ENCODE data around the gene IPO11.

IPO11 gene

GRCh38 chr5:62575066-62575465 lies 162.5 kb downstream of the IPO11 start:
- H3K4me3 ChIP-seq (ENCODE audit: low read depth, low read length), result no peak overlapping the region

GRCh38 chr5:62575489-62575888 lies 162.9 kb downstream of the IPO11 start:
- DNase-seq, result no peak
- TF ChIP-seq CTCF (IDR thresholded peaks at IDR 0.05; ENCODE audit: low read depth, low read length), result no peak

More at GRCh38 chr5:62575066-62575465, 162.5 kb downstream of the IPO11 start:
- Histone ChIP-seq H3K27ac (no peak overlapping the region), H3K36me3 (no peaks in the 10 kb centered on the region), H3K9me3 (ENCODE audit: severe bottlenecking) (no peaks in the 10 kb centered on the region), H3K27me3 (ENCODE audit: insufficient read depth, low read depth, severe bottlenecking) (no peaks in the 10 kb centered on the region)
- no peak for DNase-seq
- TF ChIP-seq CTCF (IDR thresholded peaks at IDR 0.05; ENCODE audit: low read depth, low read length), result no peak

GRCh38 chr5:62576570-62577170 lies 164.1 kb downstream of the IPO11 start:
- DNase-seq, result no peak
- no peaks in the 10 kb centered on the region for H3K27me3 ChIP-seq (ENCODE audit: insufficient read depth, low read depth, severe bottlenecking)
- no peaks in the 10 kb centered on the region for H3K36me3 ChIP-seq
- no peak overlapping the region for H3K27ac ChIP-seq
- no peak for TF ChIP-seq CTCF (IDR thresholded peaks at IDR 0.05; ENCODE audit: low read depth, low read length)
- no peak overlapping the region for H3K4me3 ChIP-seq (ENCODE audit: low read depth, low read length)
- no peaks in the 10 kb centered on the region for H3K9me3 ChIP-seq (ENCODE audit: severe bottlenecking)

More at GRCh38 chr5:62575489-62575888, 162.9 kb downstream of the IPO11 start:
- Histone ChIP-seq H3K4me3 (ENCODE audit: low read depth, low read length) (no peak overlapping the region), H3K36me3 (no peaks in the 10 kb centered on the region), H3K27ac (no peak overlapping the region), H3K27me3 (ENCODE audit: insufficient read depth, low read depth, severe bottlenecking) (no peaks in the 10 kb centered on the region), H3K9me3 (ENCODE audit: severe bottlenecking) (no peaks in the 10 kb centered on the region)

- H3K36me3 ChIP-seq, result no peaks in the 10 kb centered on the region
- TF ChIP-seq CTCF (IDR thresholded peaks at IDR 0.05; ENCODE audit: low read depth, low read length), result no peak
- no peaks in the 10 kb centered on the region for H3K9me3 ChIP-seq (ENCODE audit: severe bottlenecking)
- no peak overlapping the region for H3K27ac ChIP-seq
- no peak for DNase-seq
- H3K27me3 ChIP-seq (ENCODE audit: insufficient read depth, low read depth, severe bottlenecking), result no peaks in the 10 kb centered on the region
- H3K4me3 ChIP-seq (ENCODE audit: low read depth, low read length), result no peak overlapping the region
Measured at GRCh38 chr5:62577488-62577887, 164.9 kb downstream of the IPO11 start.

GRCh38 chr5:62578540-62578939 lies 166.0 kb downstream of the IPO11 start, which contains the start of gene LRRC70:
Gene LRRC70 (plus strand): TSS chr5:62578819. CDS start chr5:62579439, 620 bp downstream.
- Histone ChIP-seq H3K27ac (no peak within 1 kb of the TSS), H3K36me3 (no peaks in the 10 kb centered on the region), H3K27me3 (ENCODE audit: insufficient read depth, low read depth, severe bottlenecking) (no peaks in the 10 kb centered on the region), H3K4me3 (ENCODE audit: low read depth, low read length) (no peak within 1 kb of the TSS), H3K9me3 (ENCODE audit: severe bottlenecking) (no peaks in the 10 kb centered on the region)
- no peak for TF ChIP-seq CTCF (IDR thresholded peaks at IDR 0.05; ENCODE audit: low read depth, low read length)
- DNase-seq, result no peak

GRCh38 chr5:62579761-62580160 lies 167.2 kb downstream of the IPO11 start:
- Histone ChIP-seq H3K36me3 (no peaks in the 10 kb centered on the region), H3K9me3 (ENCODE audit: severe bottlenecking) (no peaks in the 10 kb centered on the region), H3K27ac (no peak overlapping the region), H3K4me3 (ENCODE audit: low read depth, low read length) (no peak overlapping the region), H3K27me3 (ENCODE audit: insufficient read depth, low read depth, severe bottlenecking) (no peaks in the 10 kb centered on the region)
- DNase-seq, result no peak
- no peak for TF ChIP-seq CTCF (IDR thresholded peaks at IDR 0.05; ENCODE audit: low read depth, low read length)
